Spleen (tissue), 11 donors: ENCODE results near the gene ZNF644. TPM values are rescaled to one million over a fixed set of nuclear protein-coding genes. Genes with fewer than 3 reads are reported as not detected.
"Not testable (repeated sequence)": the region's sequence is repeated elsewhere in the genome, so short reads cannot be mapped to it uniquely, and the experiment has no call there.

Source experiments
- DNase-seq: peaks from one replicate; pipeline ENCODE4 v3.0.0-alpha.2; 2020
- H3K27ac ChIP-seq, 8 donors: fragments of 200-600 bp; sonication (generic) in 7 of 8; 1 replicate in 4 of 8; 2 replicates in 4 of 8; pipeline versions ENCODE4 v1.5.0 to v1.8.0; 2016 to 2021; ENCODE audit warnings: inconsistent platforms in 4 of 8, mild to moderate bottlenecking in 4 of 8, moderate library complexity in 1 of 8
- H3K27me3 ChIP-seq, 7 donors: fragments of 200-600 bp; sonication (generic) in 6 of 7; replicated peaks in 1 of 7; 1 replicate in 4 of 7; 2 replicates in 3 of 7; pipeline versions ENCODE4 v1.5.0 to v1.8.0; 2016 to 2021; ENCODE audit warnings: inconsistent platforms in 3 of 7, mild to moderate bottlenecking in 1 of 7
- H3K36me3 ChIP-seq, 6 donors: fragments of 200-600 bp; sonication (generic) in 5 of 6; 1 replicate in 4 of 6; 2 replicates in 2 of 6; pipeline versions ENCODE4 v1.5.0 to v1.8.0; 2016 to 2021; ENCODE audit warnings: inconsistent platforms in 2 of 6
- H3K4me1 ChIP-seq, 6 donors: fragments of 200-600 bp; sonication (generic) in 5 of 6; 1 replicate in 3 of 6; 2 replicates in 3 of 6; pipeline versions ENCODE4 v1.5.0 to v1.8.0; 2016 to 2021; ENCODE audit warnings: inconsistent platforms in 3 of 6
- H3K4me3 ChIP-seq, 8 donors: fragments of 200-600 bp; sonication (generic) in 7 of 8; 1 replicate in 4 of 8; 2 replicates in 4 of 8; pipeline versions ENCODE4 v1.5.0 to v1.8.0; 2016 to 2021; ENCODE audit warnings: inconsistent platforms in 4 of 8, mild to moderate bottlenecking in 4 of 8, moderate library complexity in 2 of 8
- H3K9me3 ChIP-seq, 8 donors: fragments of 200-600 bp; sonication (generic) in 7 of 8; 1 replicate in 4 of 8; 2 replicates in 4 of 8; pipeline versions ENCODE4 v1.5.0 to v1.8.0; 2016 to 2021; ENCODE audit warnings: inconsistent platforms in 4 of 8
- POLR2A ChIP-seq, 3 donors: fragments of 450-650 bp; IDR thresholded peaks; one replicate each; pipeline ENCODE4 v1.5.1; 2017; ENCODE audit warnings: antibody characterized with exemption in 3 of 3, mild to moderate bottlenecking in 1 of 3
- POLR2AphosphoS5 ChIP-seq, 3 donors: sonication (generic); formaldehyde crosslinking; IDR thresholded peaks; one replicate each; pipeline ENCODE4 v1.5.1; 2017; ENCODE audit warnings: antibody characterized with exemption in 3 of 3
- WGBS, 5 donors: extraction: QIAGEN DNeasy Blood & Tissue Kit in 3 of 5; methylation state at CpG; one replicate each; pipeline versions ENCODE4 v1.1.5 to v1.1.7; 2013 to 2018; 5-methylcytosine and 5-hydroxymethylcytosine counted together
- intact Hi-C: fragments of 100-400 bp; cut with DNase I; formaldehyde crosslinking; loops from one replicate; pipeline ENCODE4 v1.15.0; 2023; ENCODE audit warnings: low total_unique reads
- polyA plus RNA-seq, 3 donors: library from polyadenylated mRNA; stranded (reverse); fragments of 200-250 nt; gene quantifications; one replicate each; pipeline ENCODE4 v1.2.1, GENCODE V29; 2013
- total RNA-seq, 7 donors: library from RNA; depleted of rRNA in 3 of 7; stranded (reverse); fragments of >200 nt in 3 of 7; fragmentation: NEBNext Ultra II Directional in 4 of 7; extraction: Animal tissue kit (Norgen Biotek cat#: 25700) in 4 of 7; gene quantifications; one replicate each; pipeline versions ENCODE4 v1.1.0 to v1.2.1, GENCODE V29; 2016 to 2021
- TF ChIP-seq, protein P1 (sequence below), 11 experiments: fragments of 200-600 bp in 7 of 11; fragments of 450-650 bp in 4 of 11; sonication (generic) in 4 of 11; IDR thresholded peaks in 8 of 11; conservative IDR thresholded peaks in 3 of 11; 1 replicate in 7 of 11; 2 replicates in 4 of 11; pipeline versions ENCODE4 v1.4.0 to v1.8.0; 2016 to 2021; ENCODE audit warnings: antibody characterized with exemption in 11 of 11, inconsistent platforms in 4 of 11, mild to moderate bottlenecking in 1 of 11
- donor health status: healthy with polysubstance abuse.
- donor health status: DM: no; HTN: no; CAD: no; lungs with moderate emphysema.
- donor health status: DM: no; HTN: no; CAD: no.
- donor health status: Bipolar disorder and iron deficiency.
- donor health status: healthy.
- donor health status: DM: no; HTN: no; CAD: no.
- donor health status: DM: yes; HTN: yes; CAD: no.

ZNF644 gene
- total and polyA plus RNA-seq, 10 donors: 21.6 to 89.6 (median 70.5) TPM

DNA sequence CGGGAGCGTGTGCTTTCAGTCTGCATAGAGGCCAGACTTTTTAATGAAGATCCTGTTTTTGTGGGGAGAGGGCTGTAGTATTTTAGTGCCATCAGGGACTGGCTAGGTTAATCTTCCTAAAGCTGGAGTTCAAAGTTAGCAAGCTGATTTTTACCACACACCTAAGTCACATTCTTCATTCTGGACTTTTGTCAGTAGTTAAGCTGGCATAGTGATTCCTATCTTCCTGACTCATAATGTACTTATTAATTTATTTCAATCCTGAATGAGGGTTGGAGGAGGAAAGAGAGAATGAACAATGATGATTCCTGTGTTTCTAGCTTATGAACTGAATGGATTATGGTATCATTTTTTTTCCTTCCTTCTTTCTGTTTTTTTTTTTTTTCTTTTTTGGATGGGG is 24.9 kb upstream of the ZNF644 start:
- Histone ChIP-seq H3K36me3 (no peaks in the 10 kb centered on the region), H3K4me3 (no peak overlapping the region), H3K27me3 (no peaks in the 10 kb centered on the region), H3K9me3 (peaks cover 0 to 24% (median 16%) of the 10 kb centered on the region in 8 donors), H3K27ac (no peak overlapping the region), H3K4me1 (peaks cover 0 to 4% (median 0%) of the 10 kb centered on the region in 6 donors)
- WGBS, 5 donors: 70 to 85% (median 83%) methylated on average over 2 of the region's 2 CpGs
- DNase-seq: no peak
- intact Hi-C loops: no loop called here
- no peak for TF ChIP-seq POLR2AphosphoS5 (IDR thresholded peaks at IDR 0.05)
- no peak for TF ChIP-seq POLR2A (IDR thresholded peaks at IDR 0.05)
- TF ChIP-seq, protein P1, sequence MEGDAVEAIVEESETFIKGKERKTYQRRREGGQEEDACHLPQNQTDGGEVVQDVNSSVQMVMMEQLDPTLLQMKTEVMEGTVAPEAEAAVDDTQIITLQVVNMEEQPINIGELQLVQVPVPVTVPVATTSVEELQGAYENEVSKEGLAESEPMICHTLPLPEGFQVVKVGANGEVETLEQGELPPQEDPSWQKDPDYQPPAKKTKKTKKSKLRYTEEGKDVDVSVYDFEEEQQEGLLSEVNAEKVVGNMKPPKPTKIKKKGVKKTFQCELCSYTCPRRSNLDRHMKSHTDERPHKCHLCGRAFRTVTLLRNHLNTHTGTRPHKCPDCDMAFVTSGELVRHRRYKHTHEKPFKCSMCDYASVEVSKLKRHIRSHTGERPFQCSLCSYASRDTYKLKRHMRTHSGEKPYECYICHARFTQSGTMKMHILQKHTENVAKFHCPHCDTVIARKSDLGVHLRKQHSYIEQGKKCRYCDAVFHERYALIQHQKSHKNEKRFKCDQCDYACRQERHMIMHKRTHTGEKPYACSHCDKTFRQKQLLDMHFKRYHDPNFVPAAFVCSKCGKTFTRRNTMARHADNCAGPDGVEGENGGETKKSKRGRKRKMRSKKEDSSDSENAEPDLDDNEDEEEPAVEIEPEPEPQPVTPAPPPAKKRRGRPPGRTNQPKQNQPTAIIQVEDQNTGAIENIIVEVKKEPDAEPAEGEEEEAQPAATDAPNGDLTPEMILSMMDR (IDR thresholded peaks at IDR 0.05 in 8 of 11, conservative IDR thresholded peaks at IDR 0.05 in 3 of 11): no peak

DNA sequence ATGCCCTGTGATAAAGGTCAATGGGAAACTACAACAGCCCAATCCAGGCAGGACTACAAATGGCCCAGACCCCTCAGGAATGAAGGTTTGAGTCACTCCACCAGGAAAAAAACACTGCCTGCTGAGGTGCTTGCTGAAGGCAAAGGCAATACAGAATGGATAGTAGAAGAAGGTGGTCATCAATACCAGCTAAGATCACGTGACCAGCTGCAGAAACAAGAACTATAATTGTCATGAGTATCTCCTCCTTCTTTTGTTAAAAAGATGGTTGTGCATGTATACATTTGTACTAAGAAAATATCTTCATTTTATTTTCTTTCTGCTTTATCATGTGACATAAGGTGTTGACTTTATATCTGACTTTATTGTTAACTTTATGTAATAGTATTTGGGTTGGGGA is 23.4 kb upstream of the ZNF644 start:
- H3K4me3 ChIP-seq: no peak overlapping the region
- no peaks in the 10 kb centered on the region for H3K4me1 ChIP-seq
- intact Hi-C loops: no loop called here
- peaks cover 0 to 38% (median 24%) of the 10 kb centered on the region in 8 donors for H3K9me3 ChIP-seq
- no peaks in the 10 kb centered on the region for H3K27me3 ChIP-seq
- no peak for DNase-seq
- WGBS, 5 donors: 73 to 87% (median 83%) methylated on average over 1 of the region's 1 CpG
- TF ChIP-seq POLR2AphosphoS5 (IDR thresholded peaks at IDR 0.05): no peak
- no peak for TF ChIP-seq POLR2A (IDR thresholded peaks at IDR 0.05)
- TF ChIP-seq, protein P1 (IDR thresholded peaks at IDR 0.05 in 8 of 11, conservative IDR thresholded peaks at IDR 0.05 in 3 of 11): no peak
- H3K36me3 ChIP-seq: no peaks in the 10 kb centered on the region
- no peak overlapping the region for H3K27ac ChIP-seq

DNA sequence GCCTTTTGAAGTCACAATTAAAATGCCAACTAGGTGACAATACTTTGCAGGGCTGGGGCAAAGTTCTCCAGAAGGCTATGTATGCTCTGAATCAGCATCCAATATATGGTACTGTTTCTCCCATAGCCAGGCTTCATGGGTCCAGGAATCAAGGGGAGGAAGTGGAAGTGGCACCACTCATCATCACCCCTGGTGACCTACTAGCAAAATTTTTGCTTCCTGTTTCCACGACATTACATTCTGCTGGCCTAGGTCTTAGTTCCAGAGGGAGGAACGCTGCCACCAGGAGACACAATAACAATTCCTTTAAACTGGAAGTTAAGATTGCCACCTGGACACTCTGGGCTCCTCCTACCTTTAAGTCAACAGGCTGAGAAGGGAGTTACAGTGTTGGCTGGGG is 22.9 kb upstream of the ZNF644 start:
- H3K4me1 ChIP-seq, H3K4me3 ChIP-seq, H3K36me3 ChIP-seq, H3K27ac ChIP-seq, DNase-seq, intact Hi-C loops, H3K27me3 ChIP-seq: not testable (repeated sequence)
- peaks cover 0 to 38% (median 24%) of the 10 kb centered on the region in 8 donors for H3K9me3 ChIP-seq
- WGBS, 5 donors: 48 to 72% (median 53%) methylated on average over 2 of the region's 2 CpGs

DNA sequence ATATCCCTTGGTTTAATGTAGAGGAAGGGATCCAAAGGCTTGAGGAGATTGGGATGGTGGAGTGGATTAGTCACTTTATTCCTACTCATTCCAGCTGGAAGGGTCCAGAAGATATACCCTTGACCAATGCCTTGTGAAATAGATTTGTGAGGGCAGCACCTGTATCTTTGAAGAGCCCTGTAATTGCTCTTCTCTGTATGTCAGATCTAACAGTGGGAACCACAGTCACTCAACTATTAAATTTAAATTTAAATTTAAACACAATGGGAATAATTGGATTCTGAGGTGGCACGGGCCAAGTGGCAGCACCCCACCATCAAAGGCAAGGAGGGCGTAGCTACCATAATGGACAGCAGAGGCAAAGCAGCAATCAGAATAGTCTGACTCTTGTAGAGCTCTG is 20.5 kb upstream of the ZNF644 start:
- WGBS, 5 donors: 70 to 88% (median 78%) methylated on average over 2 of the region's 2 CpGs
- H3K27me3 ChIP-seq, H3K4me1 ChIP-seq, H3K27ac ChIP-seq, H3K36me3 ChIP-seq, H3K4me3 ChIP-seq, intact Hi-C loops, DNase-seq: not testable (repeated sequence)
- peaks cover 0 to 38% (median 24%) of the 10 kb centered on the region in 8 donors for H3K9me3 ChIP-seq

DNA sequence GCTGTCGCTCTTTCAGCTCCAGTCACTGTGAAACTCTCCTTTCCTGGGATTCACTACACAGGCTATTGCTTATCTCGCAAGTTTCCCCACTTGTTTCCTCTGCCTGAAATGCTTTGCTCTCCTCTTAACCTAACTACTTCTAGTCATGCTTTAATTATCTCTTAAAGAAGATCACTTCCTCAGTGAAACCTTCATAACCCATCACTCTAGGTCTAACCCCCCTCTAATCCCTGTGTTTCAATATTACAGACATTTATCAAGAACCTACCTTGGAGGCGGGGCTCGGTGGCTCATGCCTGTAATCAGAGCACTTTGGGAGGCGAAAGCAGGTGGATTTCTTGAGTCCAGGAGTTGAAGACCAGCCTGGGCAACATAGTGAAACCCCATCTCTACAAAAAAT is 16.7 kb upstream of the ZNF644 start:
- no peak for DNase-seq
- H3K27me3 ChIP-seq: peaks cover 0 to 6% (median 0%) of the 10 kb centered on the region in 7 donors
- WGBS, 5 donors: 83 to 90% (median 90%) methylated on average over 5 of the region's 5 CpGs
- TF ChIP-seq, protein P1 (IDR thresholded peaks at IDR 0.05 in 8 of 11, conservative IDR thresholded peaks at IDR 0.05 in 3 of 11): no peak
- TF ChIP-seq POLR2AphosphoS5 (IDR thresholded peaks at IDR 0.05) (no peak), POLR2A (IDR thresholded peaks at IDR 0.05) (no peak)
- no peak overlapping the region for H3K4me3 ChIP-seq
- intact Hi-C loops: no loop called here
- H3K27ac ChIP-seq: no peak overlapping the region
- no peaks in the 10 kb centered on the region for H3K36me3 ChIP-seq
- H3K4me1 ChIP-seq: no peaks in the 10 kb centered on the region
- peaks cover 0 to 32% (median 24%) of the 10 kb centered on the region in 8 donors for H3K9me3 ChIP-seq
